Osteoblast (primary cell): ENCODE data around the gene DMD. TPM values are rescaled to one million over a fixed set of nuclear protein-coding genes. Genes with fewer than 3 reads are reported as not detected.

Source experiments
- DNase-seq: peaks from one replicate; pipeline ENCODE4 v3.0.0; 2011; ENCODE audit warnings: low spot score, mixed read lengths; ENCODE audit not compliant: insufficient read length; ENCODE audit errors: missing footprints
- H2AFZ ChIP-seq: 2 replicates; pipeline ENCODE4 v1.6.0; 2011; ENCODE audit warnings: mild to moderate bottlenecking, low read length
- H3K27ac ChIP-seq: 2 replicates; pipeline ENCODE4 v1.5.1; 2011; ENCODE audit warnings: mild to moderate bottlenecking, low read depth, low read length, moderate library complexity
- H3K27me3 ChIP-seq: 2 replicates; pipeline ENCODE4 v1.6.0; 2012; ENCODE audit warnings: mild to moderate bottlenecking, control low read depth, inconsistent platforms, low read length, moderate library complexity; ENCODE audit not compliant: insufficient read depth
- H3K36me3 ChIP-seq: 2 replicates; pipeline ENCODE4 v1.5.1; 2011; ENCODE audit warnings: mild to moderate bottlenecking, low read length, control low read depth, moderate library complexity; ENCODE audit not compliant: insufficient read depth
- H3K4me1 ChIP-seq: 2 replicates; pipeline ENCODE4 v1.5.1; 2011; ENCODE audit warnings: mild to moderate bottlenecking, low read length, control low read depth, moderate library complexity; ENCODE audit not compliant: insufficient read depth
- H3K4me2 ChIP-seq: 2 replicates; pipeline ENCODE4 v1.6.0; 2011; ENCODE audit warnings: mild to moderate bottlenecking, low read length; ENCODE audit not compliant: insufficient read depth
- H3K4me3 ChIP-seq: fragments of 200-600 bp; sonication (generic); 3 replicates; pipeline ENCODE4 v1.5.1; 2012; ENCODE audit warnings: mild to moderate bottlenecking, low read length, inconsistent platforms; ENCODE audit not compliant: insufficient read depth
- H3K79me2 ChIP-seq: 2 replicates; pipeline ENCODE4 v1.6.0; 2012; ENCODE audit warnings: mild to moderate bottlenecking, low read length, control low read depth, inconsistent platforms; ENCODE audit not compliant: insufficient read depth
- H3K9me3 ChIP-seq: 2 replicates; pipeline ENCODE4 v1.5.1; 2011; ENCODE audit warnings: low read depth, low read length, control low read depth
- H4K20me1 ChIP-seq: 2 replicates; pipeline ENCODE4 v1.6.0; 2012; ENCODE audit warnings: mild to moderate bottlenecking, low read length, control low read depth; ENCODE audit not compliant: insufficient read depth
- total RNA-seq: library from RNA; depleted of rRNA; stranded (reverse); fragments of >200 nt; gene quantifications from 2 replicates; pipeline ENCODE4 v1.2.3, GENCODE V29; 2012
- TF ChIP-seq, protein P1 (sequence below): IDR thresholded peaks from 2 replicates; pipeline ENCODE4 v1.5.1; 2011; ENCODE audit warnings: mild to moderate bottlenecking, low read depth, low read length, moderate library complexity; ENCODE audit errors: extremely low read depth

The DMD gene
- total RNA-seq, 1 donor = 12.7 TPM

DNA sequence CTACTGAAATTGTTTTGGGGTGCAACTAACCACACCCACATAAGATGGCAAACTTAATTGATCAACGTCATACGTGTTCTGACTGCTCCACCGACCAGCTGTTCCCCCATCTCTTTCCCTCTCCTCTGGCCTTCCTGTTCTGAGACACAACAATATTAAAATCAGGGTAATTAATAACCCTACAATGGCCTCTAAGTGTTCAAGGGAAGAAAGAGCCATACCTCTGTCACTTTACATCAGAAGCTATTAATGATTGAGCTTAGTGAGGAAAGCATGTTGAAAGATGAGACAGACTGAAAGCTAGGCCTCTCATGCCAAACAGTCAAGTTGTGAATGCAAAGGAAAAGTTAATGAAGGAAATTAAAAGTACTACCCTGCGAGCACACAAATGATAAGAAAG lies 1965.6 kb downstream of the DMD start:
- H3K4me3 ChIP-seq = no peak overlapping the region
- H3K79me2 ChIP-seq = no peaks in the 10 kb centered on the region
- H3K36me3 ChIP-seq = no peaks in the 10 kb centered on the region
- H3K4me2 ChIP-seq = no peak overlapping the region
- H3K27ac ChIP-seq = no peak overlapping the region
- no peaks in the 10 kb centered on the region for H4K20me1 ChIP-seq
- no peaks in the 10 kb centered on the region for H3K4me1 ChIP-seq
- no peaks in the 10 kb centered on the region for H3K9me3 ChIP-seq
- no peaks in the 10 kb centered on the region for H3K27me3 ChIP-seq
- H2AFZ ChIP-seq = no peak overlapping the region
- TF ChIP-seq, protein P1, sequence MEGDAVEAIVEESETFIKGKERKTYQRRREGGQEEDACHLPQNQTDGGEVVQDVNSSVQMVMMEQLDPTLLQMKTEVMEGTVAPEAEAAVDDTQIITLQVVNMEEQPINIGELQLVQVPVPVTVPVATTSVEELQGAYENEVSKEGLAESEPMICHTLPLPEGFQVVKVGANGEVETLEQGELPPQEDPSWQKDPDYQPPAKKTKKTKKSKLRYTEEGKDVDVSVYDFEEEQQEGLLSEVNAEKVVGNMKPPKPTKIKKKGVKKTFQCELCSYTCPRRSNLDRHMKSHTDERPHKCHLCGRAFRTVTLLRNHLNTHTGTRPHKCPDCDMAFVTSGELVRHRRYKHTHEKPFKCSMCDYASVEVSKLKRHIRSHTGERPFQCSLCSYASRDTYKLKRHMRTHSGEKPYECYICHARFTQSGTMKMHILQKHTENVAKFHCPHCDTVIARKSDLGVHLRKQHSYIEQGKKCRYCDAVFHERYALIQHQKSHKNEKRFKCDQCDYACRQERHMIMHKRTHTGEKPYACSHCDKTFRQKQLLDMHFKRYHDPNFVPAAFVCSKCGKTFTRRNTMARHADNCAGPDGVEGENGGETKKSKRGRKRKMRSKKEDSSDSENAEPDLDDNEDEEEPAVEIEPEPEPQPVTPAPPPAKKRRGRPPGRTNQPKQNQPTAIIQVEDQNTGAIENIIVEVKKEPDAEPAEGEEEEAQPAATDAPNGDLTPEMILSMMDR = no peak
- no peak for DNase-seq

DNA sequence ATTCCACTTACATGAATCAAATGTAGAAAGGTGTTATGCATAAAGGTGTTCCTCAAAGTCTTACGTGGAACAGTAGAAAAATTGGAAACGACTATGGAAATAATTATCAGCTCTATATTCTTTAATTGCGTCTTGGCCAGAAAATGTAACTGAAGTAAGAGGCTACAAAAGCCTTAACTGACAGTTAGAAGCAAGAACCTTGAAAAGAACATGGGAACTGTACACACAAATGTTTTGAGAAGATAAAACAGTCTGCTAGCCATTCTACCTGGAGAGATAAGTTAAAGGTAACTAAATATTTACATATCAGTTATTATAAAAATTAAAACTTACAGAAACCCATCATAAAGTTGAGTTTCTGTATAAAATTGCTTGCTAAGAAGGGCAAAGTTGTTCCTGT lies 1967.5 kb downstream of the DMD start:
- TF ChIP-seq, protein P1 = no peak
- H3K27ac ChIP-seq = no peak overlapping the region
- H3K36me3 ChIP-seq = no peaks in the 10 kb centered on the region
- no peak overlapping the region for H3K4me3 ChIP-seq
- DNase-seq = no peak
- H4K20me1 ChIP-seq = no peaks in the 10 kb centered on the region
- H3K4me1 ChIP-seq = no peaks in the 10 kb centered on the region
- no peaks in the 10 kb centered on the region for H3K27me3 ChIP-seq
- H3K9me3 ChIP-seq = no peaks in the 10 kb centered on the region
- H3K79me2 ChIP-seq = no peaks in the 10 kb centered on the region
- no peak overlapping the region for H2AFZ ChIP-seq
- H3K4me2 ChIP-seq = no peak overlapping the region

DNA sequence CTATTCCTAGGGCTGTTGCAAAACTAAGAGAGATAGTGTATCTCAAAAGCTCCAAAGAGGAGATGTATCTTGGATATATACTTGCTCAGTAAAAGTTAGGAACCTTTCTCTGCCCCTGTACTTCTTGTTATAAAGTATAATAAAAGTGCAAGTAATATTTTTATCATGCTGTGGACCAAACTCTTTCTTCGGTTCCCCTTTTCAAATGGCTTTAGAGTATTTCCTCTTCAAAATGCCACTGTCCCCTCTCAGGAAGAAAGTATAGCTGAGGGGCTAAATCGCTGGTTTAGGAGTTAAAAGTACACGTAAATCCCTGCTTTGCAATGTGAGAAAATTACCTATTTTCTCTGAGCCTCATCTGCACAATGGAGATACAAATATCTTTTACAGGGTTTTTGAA lies 1970.4 kb downstream of the DMD start:
- no peaks in the 10 kb centered on the region for H3K36me3 ChIP-seq
- no peak for DNase-seq

DNA sequence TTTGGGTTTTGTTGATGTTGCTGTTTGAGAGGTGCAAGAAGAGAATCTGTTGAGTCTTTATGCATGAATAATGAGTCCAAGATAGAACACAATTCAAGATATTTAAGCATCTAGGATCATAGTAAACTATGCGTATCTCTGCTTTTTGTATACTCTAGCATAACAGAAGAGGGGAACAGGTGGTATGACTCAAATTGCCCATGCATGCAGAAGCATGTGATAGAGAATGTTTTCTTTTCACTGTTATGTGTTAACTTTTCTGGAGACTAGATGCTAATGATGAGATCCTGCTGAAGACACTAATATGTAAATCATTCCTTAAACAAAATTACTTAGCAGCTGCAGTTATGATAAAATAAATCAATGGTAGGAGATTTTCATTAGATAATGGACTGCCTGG lies 1974.2 kb downstream of the DMD start:
- Histone ChIP-seq H2AFZ (no peak overlapping the region), H3K4me3 (no peak overlapping the region), H3K79me2 (no peaks in the 10 kb centered on the region), H3K27ac (no peak overlapping the region), H3K4me1 (no peaks in the 10 kb centered on the region), H3K27me3 (no peaks in the 10 kb centered on the region), H4K20me1 (no peaks in the 10 kb centered on the region), H3K9me3 (no peaks in the 10 kb centered on the region), H3K36me3 (no peaks in the 10 kb centered on the region), H3K4me2 (no peak overlapping the region)
- TF ChIP-seq, protein P1 = no peak
- DNase-seq = no peak

More for the DNA sequence above, 1970.4 kb downstream of the DMD start:
- H3K79me2 ChIP-seq = no peaks in the 10 kb centered on the region
- H3K27ac ChIP-seq = no peak overlapping the region
- no peaks in the 10 kb centered on the region for H3K9me3 ChIP-seq
- H3K4me2 ChIP-seq = no peak overlapping the region
- H2AFZ ChIP-seq = no peak overlapping the region
- no peaks in the 10 kb centered on the region for H3K4me1 ChIP-seq
- no peak overlapping the region for H3K4me3 ChIP-seq
- TF ChIP-seq, protein P1 = no peak
- H3K27me3 ChIP-seq = no peaks in the 10 kb centered on the region
- H4K20me1 ChIP-seq = no peaks in the 10 kb centered on the region
